Activated T-cell treated with anti-CD3 and anti-CD28 coated beads, Interleukin-2, amount 50 U/mL, for 4 hours (primary cell): Measurements from ENCODE around the gene GPS2. TPM values are rescaled to one million over a fixed set of nuclear protein-coding genes. Genes with fewer than 3 reads are reported as not detected.

ENCODE experiments used
- ATAC-seq, 2 donors: fragments of 200-7000 bp; cut with Tn5 transposase; one replicate each; pipeline ENCODE4 v1.10.0; 2021
- DNase-seq: peaks from one replicate; pipeline ENCODE4 v3.0.0-alpha.2; 2020
- H3K27me3 Mint-ChIP-seq: one replicate; pipeline ENCODE4 v1.8.0; 2021; ENCODE audit warnings: low read depth, mixed read lengths
- H3K36me3 Mint-ChIP-seq: one replicate; pipeline ENCODE4 v1.8.0; 2022; ENCODE audit warnings: mixed read lengths; ENCODE audit not compliant: insufficient read depth
- H3K4me1 Mint-ChIP-seq: one replicate; pipeline ENCODE4 v1.8.0; 2021; ENCODE audit warnings: low read depth, mixed read lengths
- H3K4me3 Mint-ChIP-seq: one replicate; pipeline ENCODE4 v1.8.0; 2021; ENCODE audit warnings: mild to moderate bottlenecking, moderate library complexity, mixed read lengths
- H3K9me3 Mint-ChIP-seq: one replicate; pipeline ENCODE4 v1.8.0; 2021; ENCODE audit warnings: mixed read lengths
- total RNA-seq, 3 donors: library from RNA; stranded (reverse); gene quantifications; one replicate each; pipeline ENCODE4 v1.2.1, GENCODE V29; 2021

GPS2 gene
- total RNA-seq, 3 donors from 2014 or later, result 80.6 to 92.8 (median 87.1) TPM

GRCh38 chr17:7329374-7329996 is 14.3 kb upstream of the GPS2 start:
- DNase-seq, result peak; percentile 93
- peak; percentile 65 to 72 for ATAC-seq
- Mint-ChIP-seq H3K4me1 (peaks cover 38% of the 10 kb centered on the region), H3K4me3 (peak overlapping the region; percentile 98), H3K27me3 (no peaks in the 10 kb centered on the region), H3K36me3 (peaks cover 3% of the 10 kb centered on the region), H3K9me3 (no peaks in the 10 kb centered on the region)

- Mint-ChIP-seq H3K4me1 (peaks cover 42% of the 10 kb centered on the region), H3K36me3 (peaks cover 6% of the 10 kb centered on the region), H3K9me3 (no peaks in the 10 kb centered on the region), H3K27me3 (no peaks in the 10 kb centered on the region), H3K4me3 (peak within 1 kb of the TSS; percentile 98)
- DNase-seq (no peak), ATAC-seq (peak; percentile 22 to 25)
These were observed 13.7 kb upstream of the GPS2 start, which contains the start of gene NEURL4 for GRCh38 chr17:7328840-7329373. TSS of gene NEURL4 (minus strand) at chr17:7329335. CDS start at chr17:7329312, 23 bp downstream.

- Mint-ChIP-seq H3K4me1 (peaks cover 38% of the 10 kb centered on the region), H3K27me3 (no peaks in the 10 kb centered on the region), H3K4me3 (peak overlapping the region; percentile 98), H3K9me3 (no peaks in the 10 kb centered on the region), H3K36me3 (peaks cover 13% of the 10 kb centered on the region)
- no peak for DNase-seq
- no peak for ATAC-seq
These were observed 12.8 kb upstream of the GPS2 start for GRCh38 chr17:7328009-7328408.

GRCh38 chr17:7327501-7327900 is 12.3 kb upstream of the GPS2 start:
- Mint-ChIP-seq H3K27me3 (no peaks in the 10 kb centered on the region), H3K9me3 (no peaks in the 10 kb centered on the region), H3K36me3 (peaks cover 15% of the 10 kb centered on the region), H3K4me3 (peak overlapping the region; percentile 98), H3K4me1 (peaks cover 35% of the 10 kb centered on the region)
- ATAC-seq, result no peak
- no peak for DNase-seq

GRCh38 chr17:7327056-7327455 is 11.9 kb upstream of the GPS2 start:
- ATAC-seq (no peak), DNase-seq (no peak)
- Mint-ChIP-seq H3K36me3 (peaks cover 15% of the 10 kb centered on the region), H3K27me3 (no peaks in the 10 kb centered on the region), H3K4me1 (peaks cover 30% of the 10 kb centered on the region), H3K4me3 (no peak overlapping the region), H3K9me3 (no peaks in the 10 kb centered on the region)

- peaks cover 18% of the 10 kb centered on the region for H3K36me3 Mint-ChIP-seq
- DNase-seq (no peak), ATAC-seq (no peak)
- no peaks in the 10 kb centered on the region for H3K9me3 Mint-ChIP-seq
- H3K27me3 Mint-ChIP-seq, result no peaks in the 10 kb centered on the region
- H3K4me1 Mint-ChIP-seq, result peaks cover 30% of the 10 kb centered on the region
- H3K4me3 Mint-ChIP-seq, result no peak overlapping the region
These were observed 11.0 kb upstream of the GPS2 start for GRCh38 chr17:7326186-7326585.

GRCh38 chr17:7325031-7325528 is 9.9 kb upstream of the GPS2 start:
- ATAC-seq, result no peak
- DNase-seq, result no peak
- Mint-ChIP-seq H3K4me3 (no peak overlapping the region), H3K4me1 (peaks cover 24% of the 10 kb centered on the region), H3K27me3 (no peaks in the 10 kb centered on the region), H3K9me3 (no peaks in the 10 kb centered on the region), H3K36me3 (peaks cover 21% of the 10 kb centered on the region)

- Mint-ChIP-seq H3K9me3 (no peaks in the 10 kb centered on the region), H3K36me3 (peaks cover 21% of the 10 kb centered on the region), H3K4me3 (no peak overlapping the region), H3K27me3 (no peaks in the 10 kb centered on the region), H3K4me1 (peaks cover 19% of the 10 kb centered on the region)
- no peak for ATAC-seq
- DNase-seq, result no peak
These were observed 9.2 kb upstream of the GPS2 start for GRCh38 chr17:7324438-7324779.

- peaks cover 21% of the 10 kb centered on the region for H3K36me3 Mint-ChIP-seq
These were observed 8.7 kb upstream of the GPS2 start for GRCh38 chr17:7323731-7324437.

GRCh38 chr17:7322520-7323194 is 7.5 kb upstream of the GPS2 start:
- Mint-ChIP-seq H3K27me3 (no peaks in the 10 kb centered on the region), H3K4me3 (no peak overlapping the region), H3K9me3 (no peaks in the 10 kb centered on the region), H3K36me3 (peaks cover 21% of the 10 kb centered on the region), H3K4me1 (peaks cover 7% of the 10 kb centered on the region)
- ATAC-seq (no peak), DNase-seq (no peak)

More at GRCh38 chr17:7323731-7324437, 8.7 kb upstream of the GPS2 start:
- ATAC-seq, result peak; percentile 42 to 49
- no peak overlapping the region for H3K4me3 Mint-ChIP-seq
- peak; percentile 67 for DNase-seq
- H3K27me3 Mint-ChIP-seq, result no peaks in the 10 kb centered on the region
- peaks cover 18% of the 10 kb centered on the region for H3K4me1 Mint-ChIP-seq
- no peaks in the 10 kb centered on the region for H3K9me3 Mint-ChIP-seq

- Mint-ChIP-seq H3K9me3 (no peaks in the 10 kb centered on the region), H3K4me1 (peaks cover 6% of the 10 kb centered on the region), H3K27me3 (no peaks in the 10 kb centered on the region), H3K36me3 (peaks cover 23% of the 10 kb centered on the region), H3K4me3 (no peak overlapping the region)
- ATAC-seq, result no peak
- DNase-seq, result no peak
These were observed 6.3 kb upstream of the GPS2 start for GRCh38 chr17:7321466-7321865.

- Mint-ChIP-seq H3K9me3 (no peaks in the 10 kb centered on the region), H3K4me1 (peaks cover 16% of the 10 kb centered on the region), H3K27me3 (no peaks in the 10 kb centered on the region), H3K36me3 (peaks cover 17% of the 10 kb centered on the region), H3K4me3 (no peak overlapping the region)
- DNase-seq (no peak), ATAC-seq (no peak)
These were observed 3.1 kb upstream of the GPS2 start for GRCh38 chr17:7318121-7318860.

GRCh38 chr17:7317161-7317803 is 2.1 kb upstream of the GPS2 start:
- Mint-ChIP-seq H3K9me3 (no peaks in the 10 kb centered on the region), H3K27me3 (no peaks in the 10 kb centered on the region), H3K4me3 (peak overlapping the region; percentile 48), H3K4me1 (peaks cover 26% of the 10 kb centered on the region), H3K36me3 (peaks cover 23% of the 10 kb centered on the region)
- DNase-seq, result no peak
- no peak for ATAC-seq
